ENCODE results near the gene EGR2.

DNA sequence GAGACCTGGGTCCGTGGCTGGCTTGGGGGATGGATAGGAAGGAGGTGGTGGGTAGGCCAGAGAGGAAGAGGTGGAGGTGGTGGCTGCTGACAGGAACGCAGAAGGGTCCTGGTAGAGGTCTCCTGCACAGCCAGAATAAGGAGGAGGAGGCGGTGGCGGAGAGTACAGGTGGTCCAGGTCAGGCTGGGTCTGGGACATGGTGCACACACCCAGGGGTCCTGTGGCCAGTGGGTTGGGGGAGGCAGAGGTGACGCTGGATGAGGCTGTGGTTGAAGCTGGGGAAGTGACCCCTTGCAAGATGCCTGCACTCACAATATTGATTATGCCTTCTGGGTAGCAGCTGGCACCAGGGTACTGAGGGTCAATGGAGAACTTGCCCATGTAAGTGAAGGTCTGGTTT, 2.2 kb downstream of the EGR2 start:
- TF ChIP-seq POLR2A (IDR thresholded peaks at IDR 0.05; ENCODE audit: low read length): no peak
- TF ChIP-seq GATA1 (IDR thresholded peaks at IDR 0.05; ENCODE audit: low read depth, low read length): no peak

All from erythroblast (primary cell).